GM18526 (cell line): ENCODE measurements around the gene LDLRAP1.

Source experiments
- POLR2A ChIP-seq: IDR thresholded peaks from 3 replicates; pipeline ENCODE4 v1.6.1; 2011; ENCODE audit not compliant: insufficient read length; ENCODE audit errors: extremely low read depth

LDLRAP1 gene

DNA sequence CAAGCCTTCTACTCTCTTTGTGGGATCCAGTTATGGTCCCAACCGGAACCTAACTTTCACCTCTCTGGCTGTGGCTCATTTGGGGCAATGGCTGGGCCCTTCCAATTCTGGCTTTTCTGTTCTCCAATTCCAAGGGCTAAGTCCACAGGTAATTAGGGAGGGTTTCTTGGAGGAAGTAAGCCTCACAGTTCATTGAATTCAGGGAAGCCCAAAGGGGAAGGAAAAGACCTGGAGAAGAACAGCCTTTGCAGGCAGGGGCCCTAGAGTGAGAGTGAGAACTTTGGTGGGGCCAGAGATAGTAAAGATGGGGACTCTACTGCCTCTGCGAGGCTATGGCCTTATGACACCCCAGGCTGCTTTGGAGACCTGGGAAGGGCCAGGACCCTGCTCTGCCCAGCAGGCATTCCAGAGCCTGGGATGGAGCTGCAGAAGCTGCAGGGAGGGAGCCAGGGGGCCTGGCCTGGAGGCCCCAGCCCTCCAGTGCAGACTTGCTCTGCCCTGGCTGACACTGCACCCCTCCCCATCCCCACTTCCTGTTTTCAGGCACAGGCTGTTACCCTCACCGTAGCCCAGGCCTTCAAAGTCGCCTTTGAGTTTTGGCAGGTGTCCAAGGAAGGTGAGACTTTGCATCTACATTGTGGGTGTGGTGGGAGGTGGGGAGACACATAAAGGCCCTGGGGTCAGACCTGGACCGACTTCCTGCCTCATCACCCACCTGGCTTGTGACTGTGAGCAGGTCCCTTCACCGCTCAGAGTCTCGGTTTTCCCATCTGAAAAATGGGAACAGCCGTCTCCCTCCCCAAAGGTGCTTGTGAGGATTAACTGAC is 18.9 kb downstream of the LDLRAP1 start:
- TF ChIP-seq POLR2A = no peak

DNA sequence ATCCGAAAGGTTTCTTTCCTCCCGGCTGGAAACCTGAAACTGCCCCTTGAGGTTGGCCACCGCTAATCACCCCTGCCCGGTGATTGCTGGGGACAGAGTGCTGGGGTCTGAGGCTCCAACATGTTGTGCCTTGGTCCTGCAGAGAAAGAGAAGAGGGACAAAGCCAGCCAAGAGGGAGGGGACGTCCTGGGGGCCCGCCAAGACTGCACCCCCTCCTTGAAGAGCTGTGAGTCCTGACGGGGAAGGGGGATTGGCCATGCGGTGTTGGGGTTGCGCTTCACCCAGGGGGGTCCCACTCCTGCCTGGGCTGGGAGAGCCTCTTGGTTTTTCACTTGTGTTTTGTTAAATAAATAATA is 19.5 kb downstream of the LDLRAP1 start:
- TF ChIP-seq POLR2A = no peak

DNA sequence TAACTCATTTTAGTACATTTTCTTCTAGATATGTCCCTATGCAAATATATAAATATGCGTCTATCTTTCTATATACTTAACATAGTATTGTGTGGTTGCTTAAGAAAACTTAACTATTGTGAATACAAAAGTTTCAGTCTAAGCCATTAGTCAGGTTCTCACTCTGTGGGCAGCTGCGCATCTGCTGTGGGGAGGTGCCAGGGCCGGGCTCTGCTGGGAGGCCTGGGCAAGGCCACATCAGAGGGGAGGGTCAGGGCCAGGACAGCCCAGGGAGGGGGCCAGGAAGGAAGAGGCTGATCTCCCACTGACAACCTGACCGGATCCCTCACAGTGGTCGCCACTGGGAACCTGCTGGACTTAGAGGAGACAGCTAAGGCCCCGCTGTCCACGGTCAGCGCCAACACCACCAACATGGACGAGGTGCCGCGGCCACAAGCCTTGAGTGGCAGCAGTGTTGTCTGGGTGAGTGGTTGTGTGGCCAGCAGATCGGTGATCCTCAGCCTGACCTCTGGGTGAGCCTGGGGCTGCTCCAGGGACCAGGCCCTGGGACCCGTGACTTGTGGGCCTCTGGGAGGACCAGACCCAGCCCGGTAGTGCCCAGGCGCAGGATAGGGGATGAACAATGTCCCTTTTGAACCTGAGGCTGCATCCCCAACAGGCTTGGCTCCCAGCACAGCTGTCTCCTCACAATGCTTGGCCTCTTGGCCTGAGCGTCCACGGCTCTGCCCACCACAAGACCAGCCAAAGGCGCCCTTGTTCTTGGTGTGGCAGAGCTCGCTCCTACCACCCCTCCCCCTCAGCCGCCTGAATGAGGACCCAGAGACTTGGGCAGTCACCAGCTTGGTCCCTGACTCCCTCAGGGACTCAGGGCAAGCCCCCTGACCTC is 20.2 kb downstream of the LDLRAP1 start:
- no peak for TF ChIP-seq POLR2A

DNA sequence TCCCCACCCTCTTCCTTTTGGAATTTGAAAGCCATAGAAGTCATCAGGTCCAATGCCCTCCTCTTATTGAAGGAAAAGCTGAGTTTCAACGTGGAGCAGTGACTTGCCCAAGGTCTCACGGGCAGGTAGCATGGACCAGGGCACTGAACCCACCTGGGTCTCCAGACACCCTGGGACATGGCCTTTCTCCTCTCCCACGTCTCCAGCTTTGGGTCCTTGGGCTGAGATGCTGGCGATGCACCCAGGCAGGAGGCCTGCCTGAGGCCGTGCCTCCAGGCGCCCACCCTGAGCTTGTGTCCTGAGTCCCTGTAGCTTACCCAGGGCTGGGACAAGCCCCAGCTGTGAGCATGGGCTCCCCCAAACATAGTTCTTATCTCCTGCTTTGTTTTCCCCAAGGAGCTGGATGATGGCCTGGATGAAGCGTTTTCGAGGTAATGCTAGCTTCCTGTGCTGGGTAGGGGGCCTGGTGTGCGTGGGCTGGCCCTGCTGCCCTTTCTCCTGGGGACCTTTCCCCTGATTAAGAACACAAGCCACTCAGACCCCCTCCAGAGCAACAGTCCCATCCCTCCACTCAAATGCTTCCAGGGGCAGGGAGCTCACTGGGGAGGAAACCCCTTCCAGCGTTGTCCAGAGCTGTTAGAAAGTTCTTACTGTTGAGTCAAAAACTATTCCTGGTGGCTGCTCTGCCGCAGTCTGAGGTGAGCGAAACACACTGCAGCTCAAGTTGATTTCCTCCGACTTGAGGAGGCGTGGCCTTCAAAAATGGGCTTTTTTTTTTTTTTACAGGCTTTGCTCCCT is 21.6 kb downstream of the LDLRAP1 start:
- no peak for TF ChIP-seq POLR2A

DNA sequence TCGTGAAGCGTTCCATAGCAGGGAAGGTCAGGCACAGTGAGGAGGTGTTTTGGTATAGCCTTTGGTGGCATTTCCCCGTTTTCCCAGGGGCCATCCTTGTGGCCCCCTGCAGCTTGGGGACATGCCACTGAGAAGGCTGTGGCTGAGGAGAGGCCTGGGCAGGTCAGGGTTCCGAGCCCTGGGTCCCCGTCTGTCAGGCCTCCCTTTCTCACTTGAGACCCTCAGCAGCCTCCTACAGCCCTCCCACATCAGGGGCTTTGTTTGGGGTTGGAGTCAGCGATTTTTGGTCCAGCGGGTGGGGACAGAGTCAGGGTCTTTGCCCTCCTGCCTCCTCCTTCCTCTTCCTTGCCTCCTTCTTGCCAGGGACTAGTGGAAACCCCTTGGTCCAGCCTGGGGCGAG is 22.2 kb downstream of the LDLRAP1 start:
- TF ChIP-seq POLR2A = no peak

DNA sequence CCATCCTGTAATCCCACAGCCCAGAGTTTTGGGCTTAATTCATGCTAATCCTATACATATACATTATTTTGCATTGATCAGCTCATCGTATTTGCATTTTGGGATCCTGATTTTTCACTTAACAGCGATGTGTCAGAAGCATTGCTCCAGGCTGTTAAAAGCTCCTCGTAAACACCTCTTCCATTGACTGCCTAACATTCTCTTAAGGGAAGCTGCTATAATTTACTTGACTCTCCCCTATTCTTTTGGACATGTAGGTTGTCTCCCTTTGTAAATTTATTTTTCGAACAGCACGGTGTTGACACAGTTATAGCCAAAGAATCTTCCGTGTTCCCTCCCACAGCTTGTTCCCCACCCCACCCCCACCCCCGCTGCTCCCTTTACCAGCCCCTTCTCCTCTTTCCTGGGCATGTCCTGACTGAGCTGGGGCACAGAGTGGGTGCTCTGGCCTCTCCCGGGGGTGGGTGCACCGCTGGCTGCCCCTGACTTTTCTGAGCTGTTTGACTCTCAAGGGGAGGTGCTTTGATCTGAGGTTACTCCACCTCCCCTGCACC is 22.8 kb downstream of the LDLRAP1 start:
- TF ChIP-seq POLR2A = no peak

DNA sequence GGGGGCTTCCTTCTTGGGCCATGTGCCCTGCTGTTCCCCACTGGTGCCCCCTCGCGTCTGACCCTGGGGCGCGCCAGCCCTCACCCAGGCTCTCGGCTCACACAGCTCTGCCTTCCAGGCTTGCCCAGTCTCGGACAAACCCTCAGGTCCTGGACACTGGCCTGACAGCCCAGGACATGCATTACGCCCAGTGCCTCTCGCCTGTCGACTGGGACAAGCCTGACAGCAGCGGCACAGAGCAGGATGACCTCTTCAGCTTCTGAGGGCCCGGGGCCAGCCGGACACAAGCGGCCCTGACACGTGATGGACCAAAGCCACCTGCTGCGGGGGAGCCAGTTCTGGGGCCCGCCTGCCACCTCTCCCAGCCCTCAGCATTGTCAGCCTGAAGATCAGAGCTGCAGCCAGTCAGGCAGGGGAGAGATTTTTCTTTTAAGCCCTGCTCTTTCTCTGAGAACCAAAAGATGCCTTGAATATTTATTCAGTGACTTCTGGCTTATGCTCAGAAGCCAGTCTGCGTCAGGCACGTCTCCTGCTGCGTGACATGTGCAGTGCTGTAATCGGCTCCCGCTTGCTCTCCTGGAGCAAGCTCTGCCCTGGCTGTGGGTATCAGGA is 23.4 kb downstream of the LDLRAP1 start:
- no peak for TF ChIP-seq POLR2A

DNA sequence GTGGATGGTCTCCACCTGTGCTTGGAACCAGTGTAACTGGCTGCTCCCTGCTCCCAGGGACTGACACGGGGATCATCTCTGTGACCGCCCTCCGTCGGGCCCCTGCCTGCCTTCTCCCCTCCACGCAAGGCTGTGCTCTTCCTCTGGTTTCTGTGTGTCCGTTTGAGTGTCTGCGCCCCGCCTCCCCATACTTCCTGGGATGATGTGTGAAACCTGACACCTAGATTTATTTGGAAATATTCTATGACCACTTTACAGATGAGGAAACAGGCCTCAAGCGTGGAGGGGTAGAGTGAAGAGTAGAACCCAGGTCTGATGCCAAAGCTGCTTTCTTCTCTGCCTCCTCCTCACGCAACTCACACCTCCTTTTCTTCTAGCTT is 24.3 kb downstream of the LDLRAP1 start:
- TF ChIP-seq POLR2A = no peak

DNA sequence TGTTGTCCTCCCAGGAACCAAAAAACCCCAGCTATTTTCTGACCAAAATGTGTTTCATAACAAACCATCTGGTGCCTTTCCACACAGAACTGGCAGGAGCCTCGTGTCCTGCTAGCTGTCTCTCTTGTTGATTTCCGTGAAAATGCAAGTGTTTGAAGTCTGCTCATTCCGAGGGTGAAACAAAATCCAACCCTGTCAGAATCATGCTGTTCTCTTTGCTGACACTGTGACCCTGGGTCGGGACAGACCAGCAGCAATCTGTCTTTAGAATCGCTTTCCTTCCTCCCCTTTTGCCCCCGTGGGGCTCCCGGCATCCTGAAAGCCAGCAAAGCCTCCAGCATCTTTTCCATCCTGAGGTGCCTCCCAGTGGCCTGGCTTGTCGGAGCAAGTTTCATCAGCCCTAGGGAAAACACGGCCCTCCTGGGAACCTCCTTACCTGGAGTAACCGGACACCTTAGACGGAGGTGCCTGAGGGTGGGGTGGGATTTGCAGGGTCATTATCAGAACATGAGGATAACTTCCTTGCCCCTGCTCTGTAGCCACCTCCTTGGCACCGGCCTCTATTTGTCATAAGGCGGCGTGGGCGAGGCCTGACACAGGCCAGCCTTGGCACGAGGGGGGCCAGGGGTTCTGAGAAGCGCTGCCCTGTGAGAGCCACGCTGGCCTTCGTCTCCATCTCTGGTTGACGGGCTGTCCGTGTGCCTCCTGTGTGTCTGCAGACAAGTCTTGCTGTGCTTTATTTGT is 24.9 kb downstream of the LDLRAP1 start:
- TF ChIP-seq POLR2A = no peak

DNA sequence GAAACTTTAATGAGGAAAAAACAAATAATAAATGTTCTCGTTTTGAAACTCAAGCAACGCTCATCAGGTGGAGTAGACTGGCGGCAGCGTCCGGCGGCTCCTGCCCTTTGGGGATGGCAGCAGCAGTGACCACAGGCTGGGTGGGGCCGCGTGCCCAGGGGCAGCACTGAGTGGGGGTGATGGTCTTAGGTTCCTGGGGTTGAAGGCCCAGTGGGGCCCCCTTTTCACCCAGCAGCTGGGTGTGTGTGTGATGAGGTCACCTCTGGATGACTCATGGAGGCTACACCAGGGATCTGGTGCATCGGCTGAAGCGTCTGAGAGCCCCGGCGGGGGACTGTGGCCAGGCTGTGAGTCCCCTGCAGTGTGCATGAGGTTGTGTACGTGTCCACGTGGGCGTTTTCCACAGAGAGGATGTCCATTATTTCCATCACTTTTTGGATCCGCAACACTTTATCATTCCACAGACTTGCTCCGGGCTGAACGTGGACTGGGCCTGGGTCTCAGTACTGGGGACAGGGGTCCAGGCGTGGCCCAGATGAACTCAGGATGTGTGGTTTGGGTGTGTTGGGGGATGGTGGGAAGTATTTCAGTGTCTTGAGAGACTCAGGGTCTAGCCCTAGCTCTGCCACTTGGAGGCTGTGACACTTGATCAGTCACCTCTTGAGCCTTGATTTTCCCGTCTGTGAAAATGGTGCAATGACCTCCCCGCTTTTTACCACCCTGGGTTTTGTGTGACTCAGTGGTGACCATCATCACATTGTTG is 25.6 kb downstream of the LDLRAP1 start:
- TF ChIP-seq POLR2A = no peak

DNA sequence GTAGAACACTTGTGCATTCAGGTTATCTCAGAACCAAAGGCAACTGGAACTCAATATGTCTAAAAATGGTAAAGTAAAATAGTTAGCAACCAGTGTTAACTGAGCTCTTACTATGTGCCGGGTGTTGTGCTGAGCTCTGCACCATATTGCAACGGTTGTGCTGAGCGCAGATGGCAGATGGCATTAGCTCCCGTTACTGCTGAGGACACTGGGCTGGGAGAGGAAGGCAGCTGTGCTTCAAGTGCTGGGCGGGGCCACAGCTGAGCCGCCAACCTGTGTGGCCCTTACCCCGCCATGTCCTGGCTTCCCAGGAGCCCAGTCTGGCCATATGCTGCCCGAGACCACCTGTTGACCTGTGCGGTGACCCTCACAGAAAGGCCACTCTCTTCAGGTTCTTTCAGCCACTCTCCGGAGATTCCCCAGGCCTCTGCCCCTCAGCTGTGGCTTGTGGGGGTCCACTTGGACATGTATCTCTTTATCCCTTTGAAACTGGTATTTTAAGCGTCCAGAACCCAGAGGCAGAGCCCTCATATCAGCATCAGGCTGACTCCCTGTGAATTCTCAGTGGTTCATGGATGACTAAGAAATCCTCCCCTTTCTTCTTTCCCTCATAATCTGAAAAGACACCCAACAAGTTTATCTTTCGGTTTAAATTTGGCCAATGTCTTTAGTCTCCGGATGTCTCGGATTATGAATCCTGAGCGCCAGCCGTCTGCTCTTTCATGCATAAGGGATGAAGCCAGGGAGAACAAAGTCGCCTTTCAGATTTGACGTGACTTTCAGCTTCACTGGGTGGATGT is 26.4 kb downstream of the LDLRAP1 start:
- TF ChIP-seq POLR2A = no peak

DNA sequence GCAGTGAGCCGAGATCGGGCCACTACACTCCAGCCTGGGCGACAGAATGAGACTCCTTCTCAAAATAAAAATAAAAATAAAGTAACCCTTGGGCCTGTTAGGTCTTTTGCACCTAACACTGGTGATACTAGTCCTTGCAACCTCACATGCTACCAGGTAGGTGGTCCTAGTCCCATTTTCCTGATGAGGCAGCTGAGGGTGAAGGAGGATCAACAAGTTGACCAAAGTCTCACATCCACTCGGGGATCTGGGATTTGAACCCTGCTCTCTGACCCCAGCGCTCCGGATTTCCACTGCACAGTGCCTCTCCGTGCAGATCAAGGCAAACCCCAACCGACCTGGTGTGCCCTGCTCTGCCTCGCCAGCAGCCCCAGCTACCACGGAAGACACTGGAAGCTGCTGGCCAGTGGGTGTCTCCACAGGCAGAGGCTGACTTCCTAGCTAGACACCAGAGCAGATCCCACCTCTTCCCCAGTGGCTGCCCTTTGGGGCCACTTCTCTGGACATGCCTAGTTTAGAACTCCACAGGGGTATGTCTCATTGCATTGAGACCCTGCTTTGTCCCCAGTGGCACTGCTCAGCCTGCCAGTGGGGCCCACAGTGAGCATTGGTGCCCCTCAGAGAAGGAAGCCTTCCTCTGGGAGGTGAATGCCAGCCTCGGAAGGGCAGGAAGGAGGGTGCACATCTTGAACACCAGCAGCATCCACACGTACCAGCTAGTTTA is 27.6 kb downstream of the LDLRAP1 start:
- TF ChIP-seq POLR2A = no peak
